ENCODE data around the gene CBX7. TPM values are rescaled to one million over a fixed set of nuclear protein-coding genes. Genes with fewer than 3 reads are reported as not detected.

Gene CBX7
- total RNA-seq, result 63.6 TPM

- DNase-seq (ENCODE audit: low spot score), result peak; percentile 95
Observed at GRCh38 chr22:39152511-39153219, at the start of gene CBX7. TSS of gene CBX7 (minus strand) at chr22:39152680. CDS start at chr22:39152444, 236 bp downstream.

- no peak for DNase-seq (ENCODE audit: low spot score)
Observed at GRCh38 chr22:39197578-39197977, 45.1 kb upstream of the CBX7 start.

- DNase-seq (ENCODE audit: low spot score), result no peak
Observed at GRCh38 chr22:39194098-39194497, 41.6 kb upstream of the CBX7 start.

DNA sequence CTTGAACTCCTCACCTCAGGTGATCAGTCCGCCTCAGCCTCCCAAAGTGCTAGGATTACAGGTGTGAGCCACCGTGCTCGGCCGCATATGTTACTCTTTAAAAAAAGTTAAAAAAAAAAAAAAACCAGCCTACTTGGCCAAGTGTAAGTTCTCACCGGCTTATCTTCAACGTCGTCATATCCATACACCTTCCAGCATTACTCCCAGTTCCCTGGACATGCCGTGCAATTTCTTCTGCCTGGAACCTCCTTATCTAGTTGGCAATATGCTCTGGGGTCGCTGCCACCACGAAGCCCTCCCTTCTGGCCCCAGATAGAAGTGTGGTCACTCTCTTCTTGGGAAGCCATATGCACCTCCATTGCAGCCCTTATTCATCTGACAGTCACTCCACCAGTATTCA, 36.3 kb upstream of the CBX7 start:
- DNase-seq (ENCODE audit: low spot score), result no peak

DNA sequence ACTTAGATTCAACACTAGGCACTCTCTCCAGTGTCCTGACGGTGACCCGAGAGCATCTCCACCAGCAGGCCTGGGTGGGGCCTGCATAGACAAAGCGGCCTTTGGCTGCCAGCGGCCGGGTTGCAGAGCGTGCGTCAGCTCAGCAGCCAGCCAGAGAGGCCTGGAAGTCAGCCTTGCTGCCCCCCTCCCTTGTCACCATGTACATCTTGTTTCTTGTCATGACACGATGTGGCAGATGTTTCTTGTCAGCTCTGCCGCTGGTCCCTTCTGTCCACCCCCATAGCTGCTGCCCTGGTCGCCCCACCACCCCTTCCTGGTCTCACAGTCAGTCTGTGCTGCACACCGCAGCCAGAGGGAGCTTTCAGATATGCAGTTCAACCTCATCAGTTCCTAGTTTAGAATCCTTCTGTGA, 33.1 kb upstream of the CBX7 start:
- DNase-seq (ENCODE audit: low spot score), result no peak

DNA sequence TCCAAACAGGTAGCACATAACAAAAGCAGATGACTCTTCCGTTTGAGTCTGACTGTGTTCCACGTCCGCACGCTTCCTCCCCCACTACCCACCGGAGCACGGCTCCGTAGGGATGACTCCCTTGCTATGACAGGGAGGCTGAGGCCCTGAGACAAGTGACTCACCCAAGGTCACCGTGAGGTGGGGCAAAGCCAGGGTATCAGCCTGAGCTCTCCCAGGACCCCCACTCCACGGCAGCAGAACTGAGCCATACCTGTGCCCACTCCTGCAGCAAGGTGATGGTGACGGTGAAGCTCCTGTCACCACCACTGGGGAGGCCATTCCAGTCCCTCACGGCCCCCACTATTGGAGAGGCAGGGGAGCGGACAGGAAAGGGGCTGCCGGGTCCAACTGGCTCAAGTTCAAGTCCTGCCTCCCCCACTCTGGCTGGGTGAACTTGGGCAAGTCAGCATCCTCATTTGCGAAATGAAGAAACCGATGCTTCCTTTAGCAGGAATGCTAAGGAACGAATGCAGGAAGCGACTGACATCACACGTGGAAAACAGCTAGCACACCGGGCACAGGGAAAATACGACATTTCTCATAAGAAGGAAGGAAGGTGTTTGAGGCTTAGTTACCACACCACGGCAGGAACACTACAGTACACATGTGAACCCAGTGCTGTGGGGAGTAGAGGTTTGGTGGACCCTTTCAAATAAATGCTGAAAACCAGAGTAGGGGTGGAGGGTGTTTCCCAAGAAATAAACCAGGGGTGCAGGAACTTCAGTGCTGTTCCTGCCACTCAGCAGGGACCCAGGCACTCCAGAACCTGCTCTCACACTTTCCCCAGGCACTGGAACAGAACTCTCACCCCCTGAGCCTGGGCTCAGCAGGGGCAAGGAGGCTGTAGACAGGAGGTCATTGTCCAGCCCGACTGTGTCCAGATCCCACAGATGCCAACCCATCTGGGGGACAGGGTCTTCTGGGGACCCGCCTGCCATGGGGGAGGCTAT, 32.4 kb upstream of the CBX7 start:
- peak; percentile 34 for DNase-seq (ENCODE audit: low spot score)

GRCh38 chr22:39183991-39184585, 31.6 kb upstream of the CBX7 start:
- peak; percentile 35 for DNase-seq (ENCODE audit: low spot score)

GRCh38 chr22:39182478-39183030, 30.1 kb upstream of the CBX7 start:
- no peak for DNase-seq (ENCODE audit: low spot score)

GRCh38 chr22:39181778-39182177, 29.3 kb upstream of the CBX7 start:
- no peak for DNase-seq (ENCODE audit: low spot score)

DNA sequence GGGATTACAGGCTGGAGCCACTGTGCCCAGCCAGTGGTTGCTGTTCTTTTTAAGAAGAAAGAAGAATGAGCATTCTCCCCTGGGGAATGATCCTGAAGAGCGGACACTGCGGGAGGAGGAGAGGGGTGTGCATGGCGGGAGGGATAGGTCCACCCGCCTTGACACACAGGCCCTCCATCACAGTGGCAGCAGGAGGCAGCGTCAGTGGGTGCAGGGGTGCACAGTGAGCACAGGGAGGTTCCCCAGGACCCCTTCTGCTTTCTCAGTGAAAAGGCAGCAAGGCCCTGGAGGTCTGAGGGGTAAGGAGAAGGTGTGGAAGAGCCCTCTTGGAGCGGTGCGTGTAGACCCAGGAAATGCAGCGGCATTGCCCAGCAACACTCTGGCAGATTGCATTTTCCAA, 28.9 kb upstream of the CBX7 start:
- no peak for DNase-seq (ENCODE audit: low spot score)

GRCh38 chr22:39179841-39180335, 27.4 kb upstream of the CBX7 start:
- DNase-seq (ENCODE audit: low spot score), result peak; percentile 38

DNA sequence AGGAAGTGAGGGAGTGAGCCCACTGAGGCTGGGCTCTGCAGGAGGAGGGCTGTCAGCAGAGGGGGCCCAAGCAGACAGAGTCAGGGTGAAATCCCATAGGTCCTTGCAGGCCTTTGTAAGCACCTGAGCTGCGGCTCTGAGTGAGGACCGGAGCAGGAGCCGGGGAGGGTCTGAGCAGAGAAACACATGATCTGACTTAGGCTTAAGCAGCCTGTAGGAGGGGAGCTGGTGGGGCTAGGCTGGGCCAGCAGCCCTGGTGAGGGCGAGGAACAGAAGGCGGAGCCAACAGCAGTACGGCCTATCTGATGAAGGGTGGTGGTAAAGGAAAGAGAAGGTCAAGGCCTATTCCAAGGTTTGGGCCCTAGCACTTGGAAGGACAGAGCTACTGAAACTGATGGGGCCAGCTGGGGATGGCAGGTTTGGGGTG, 26.9 kb upstream of the CBX7 start:
- peak; percentile 32 for DNase-seq (ENCODE audit: low spot score)

DNA sequence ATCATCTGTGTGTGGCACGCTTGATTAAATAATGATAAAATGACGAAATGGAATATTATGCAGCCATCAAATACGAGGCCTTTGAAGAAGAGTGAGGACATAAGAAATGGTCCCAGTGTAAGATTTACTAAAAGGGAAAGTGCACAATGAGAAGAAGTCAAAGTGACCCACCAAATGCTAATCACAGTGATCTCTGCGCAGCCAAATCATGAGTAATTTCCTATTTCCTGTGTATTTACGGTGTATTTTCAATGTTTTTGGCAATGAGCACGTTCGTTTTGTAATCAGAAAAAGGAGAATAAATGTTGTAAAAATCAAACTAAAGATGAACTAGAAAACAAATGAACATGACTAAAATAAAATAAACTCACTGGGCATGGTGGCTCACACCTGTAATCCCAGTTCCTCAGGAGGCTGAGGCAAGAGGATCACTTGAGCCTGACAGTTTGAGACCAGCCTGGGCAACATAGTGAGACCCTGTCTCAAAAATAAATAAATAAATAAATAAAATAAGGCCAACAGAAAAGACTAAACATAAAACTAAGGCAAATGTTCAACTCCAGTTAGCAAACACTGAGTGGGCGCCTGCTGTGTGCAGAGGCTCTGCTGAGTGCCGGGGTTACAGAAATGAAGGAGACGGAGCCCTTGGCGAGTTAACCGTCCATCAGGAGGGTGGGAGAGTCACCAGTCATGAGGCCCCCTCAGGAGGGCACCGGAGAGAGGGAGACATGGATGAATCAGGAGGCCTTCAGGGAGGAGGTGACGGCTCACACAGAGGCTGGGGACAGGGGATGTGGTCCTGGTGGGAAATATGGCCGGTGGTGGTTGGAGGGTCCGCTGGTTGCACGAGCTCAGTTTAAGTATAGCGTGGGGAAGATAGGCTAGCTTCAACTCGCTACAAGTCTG, 26.0 kb upstream of the CBX7 start:
- peak; percentile 34 for DNase-seq (ENCODE audit: low spot score)

- DNase-seq (ENCODE audit: low spot score), result peak; percentile 43
Observed at GRCh38 chr22:39177791-39178190, 25.3 kb upstream of the CBX7 start.

- peak; percentile 35 for DNase-seq (ENCODE audit: low spot score)
Observed at GRCh38 chr22:39177456-39177775, 24.9 kb upstream of the CBX7 start.

GRCh38 chr22:39176714-39177455, 24.4 kb upstream of the CBX7 start:
- peak; percentile 44 for DNase-seq (ENCODE audit: low spot score)

DNA sequence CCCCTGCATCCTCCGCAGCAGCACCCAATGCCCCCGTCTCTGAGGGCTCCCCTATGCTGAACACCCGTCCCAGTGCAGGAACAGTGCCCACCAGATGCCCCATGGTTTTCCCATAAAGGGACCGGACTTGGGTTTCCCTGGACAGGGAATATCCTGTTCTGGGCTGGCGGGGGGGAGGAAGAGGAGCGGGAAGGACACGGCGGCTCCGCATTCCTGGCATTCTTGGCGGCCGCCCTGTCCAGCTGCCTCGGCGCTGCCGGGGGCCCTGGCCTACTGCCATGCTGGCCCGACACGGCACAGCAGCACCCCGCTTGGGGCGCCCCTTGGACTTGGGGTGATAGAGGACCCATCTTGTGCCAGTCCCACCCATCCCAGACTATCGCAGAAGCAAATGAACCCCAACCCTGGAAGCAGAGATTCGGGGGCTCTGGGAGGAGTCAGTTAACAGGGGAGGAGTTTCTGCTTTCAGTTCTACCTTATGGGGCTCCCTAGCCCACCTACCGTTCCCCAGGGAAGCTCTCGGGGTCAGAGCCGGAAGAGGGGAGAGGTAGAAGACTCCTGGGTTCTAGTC, 23.7 kb upstream of the CBX7 start:
- DNase-seq (ENCODE audit: low spot score), result peak; percentile 70

GRCh38 chr22:39175353-39176142, 23.1 kb upstream of the CBX7 start:
- peak; percentile 43 for DNase-seq (ENCODE audit: low spot score)
